Neural crest cell (in vitro differentiated cells): Measurements from ENCODE around the gene DNLZ. TPM values are rescaled to one million over a fixed set of nuclear protein-coding genes. Genes with fewer than 3 reads are reported as not detected.

Experiments used
- DNase-seq: peaks from one replicate; pipeline ENCODE4 v3.0.0; 2021; ENCODE audit warnings: low read depth, mixed read lengths, low spot score
- H3K27ac Mint-ChIP-seq: one replicate; pipeline ENCODE4 v1.8.0; 2021; ENCODE audit warnings: mild to moderate bottlenecking, mixed read lengths; ENCODE audit not compliant: unreplicated experiment
- H3K27me3 Mint-ChIP-seq: 2 replicates; pipeline ENCODE4 v1.8.0; 2021; ENCODE audit warnings: low read depth, mild to moderate bottlenecking, mixed read lengths
- H3K36me3 Mint-ChIP-seq: 2 replicates; pipeline ENCODE4 v1.8.0; 2021; ENCODE audit warnings: low read depth, mild to moderate bottlenecking, mixed read lengths
- H3K4me1 Mint-ChIP-seq: 2 replicates; pipeline ENCODE4 v1.8.0; 2021; ENCODE audit warnings: mixed read lengths
- H3K4me3 Mint-ChIP-seq: one replicate; pipeline ENCODE4 v1.8.0; 2021; ENCODE audit warnings: mild to moderate bottlenecking, mixed read lengths
- H3K9me3 Mint-ChIP-seq: 2 replicates; pipeline ENCODE4 v1.8.0; 2021; ENCODE audit warnings: mixed read lengths
- long read RNA-seq: library from polyadenylated mRNA; unstranded; transcript quantifications from one replicate; pipeline ENCODE4 v2.0.0, GENCODE V29; 2020
- total RNA-seq: library from RNA; stranded (reverse); gene quantifications from 2 replicates; pipeline ENCODE4 v1.2.1, GENCODE V29; 2021
- TF ChIP-seq, protein P1 (sequence below): fragments of 200-600 bp; sonication (generic); conservative IDR thresholded peaks from 2 replicates; pipeline ENCODE4 v1.5.0; 2021; ENCODE audit warnings: antibody characterized with exemption, mild to moderate bottlenecking

The DNLZ gene
- total RNA-seq = 21.3 and 21.7 TPM in 2 replicates
- long read RNA-seq = 0 reads

DNA sequence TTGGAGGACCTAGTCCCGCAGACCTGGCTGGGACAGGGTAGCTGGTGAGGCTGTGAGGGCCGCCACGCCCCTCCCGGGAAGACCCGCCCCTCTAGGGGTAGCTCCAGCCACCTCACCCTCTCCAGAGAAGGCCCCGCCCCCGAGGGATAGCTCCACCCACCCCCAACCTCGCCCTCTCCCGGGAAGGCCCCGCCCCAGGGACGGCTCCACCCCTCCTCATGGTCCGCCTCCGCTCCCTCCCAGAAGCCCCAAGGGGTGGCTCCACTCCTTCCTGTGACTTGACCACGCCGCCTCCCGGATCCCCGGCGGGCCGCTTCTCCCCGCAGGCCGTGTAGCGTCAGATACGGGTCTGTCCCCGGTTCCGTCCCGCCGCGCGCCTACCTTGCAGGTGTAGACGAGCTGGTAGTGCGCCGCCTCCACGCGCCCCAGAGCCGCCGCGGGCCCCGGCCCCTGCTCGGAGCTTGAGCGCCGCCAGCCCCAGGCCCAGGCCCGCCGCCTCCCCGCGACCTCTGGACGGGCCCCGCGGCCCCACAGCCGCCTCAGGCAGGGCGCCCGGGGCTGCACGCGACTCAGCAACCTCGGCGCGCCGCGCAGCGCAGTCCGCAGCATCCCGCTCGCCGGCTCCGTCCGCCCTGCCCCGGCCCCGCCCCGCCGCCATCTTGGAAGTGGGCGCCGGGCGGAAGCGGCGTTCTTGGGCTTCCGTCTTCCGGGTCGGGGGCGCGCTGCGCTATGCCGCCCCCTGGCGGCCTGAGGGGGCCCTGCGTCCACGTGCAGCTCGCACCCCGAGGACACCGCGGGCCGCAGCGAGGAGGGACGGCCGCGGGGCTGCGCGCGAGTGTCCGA, at the start of gene DNLZ:
DNLZ (minus strand) TSS at position 639 of the 843 bp plus-strand sequence; CDS start at position 609, 30 bp downstream.
- Mint-ChIP-seq H3K4me1 (peaks cover 5% of the 10 kb centered on the region), H3K27ac (peak within 1 kb of the TSS; percentile 78), H3K9me3 (no peaks in the 10 kb centered on the region), H3K27me3 (peaks cover 6% of the 10 kb centered on the region), H3K4me3 (peak within 1 kb of the TSS; percentile 91), H3K36me3 (no peaks in the 10 kb centered on the region)
- TF ChIP-seq, protein P1, sequence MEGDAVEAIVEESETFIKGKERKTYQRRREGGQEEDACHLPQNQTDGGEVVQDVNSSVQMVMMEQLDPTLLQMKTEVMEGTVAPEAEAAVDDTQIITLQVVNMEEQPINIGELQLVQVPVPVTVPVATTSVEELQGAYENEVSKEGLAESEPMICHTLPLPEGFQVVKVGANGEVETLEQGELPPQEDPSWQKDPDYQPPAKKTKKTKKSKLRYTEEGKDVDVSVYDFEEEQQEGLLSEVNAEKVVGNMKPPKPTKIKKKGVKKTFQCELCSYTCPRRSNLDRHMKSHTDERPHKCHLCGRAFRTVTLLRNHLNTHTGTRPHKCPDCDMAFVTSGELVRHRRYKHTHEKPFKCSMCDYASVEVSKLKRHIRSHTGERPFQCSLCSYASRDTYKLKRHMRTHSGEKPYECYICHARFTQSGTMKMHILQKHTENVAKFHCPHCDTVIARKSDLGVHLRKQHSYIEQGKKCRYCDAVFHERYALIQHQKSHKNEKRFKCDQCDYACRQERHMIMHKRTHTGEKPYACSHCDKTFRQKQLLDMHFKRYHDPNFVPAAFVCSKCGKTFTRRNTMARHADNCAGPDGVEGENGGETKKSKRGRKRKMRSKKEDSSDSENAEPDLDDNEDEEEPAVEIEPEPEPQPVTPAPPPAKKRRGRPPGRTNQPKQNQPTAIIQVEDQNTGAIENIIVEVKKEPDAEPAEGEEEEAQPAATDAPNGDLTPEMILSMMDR = peak; percentile 98
- DNase-seq = peak; percentile 95

GRCh38 chr9:136412962-136413361, 49.4 kb upstream of the DNLZ start:
- no peak for DNase-seq
- no peaks in the 10 kb centered on the region for H3K27me3 Mint-ChIP-seq
- TF ChIP-seq, protein P1 = no peak
- H3K4me3 Mint-ChIP-seq = peak overlapping the region; percentile 68
- H3K36me3 Mint-ChIP-seq = peaks cover 3% of the 10 kb centered on the region
- no peak overlapping the region for H3K27ac Mint-ChIP-seq
- no peaks in the 10 kb centered on the region for H3K9me3 Mint-ChIP-seq
- H3K4me1 Mint-ChIP-seq = peaks cover 28% of the 10 kb centered on the region

DNA sequence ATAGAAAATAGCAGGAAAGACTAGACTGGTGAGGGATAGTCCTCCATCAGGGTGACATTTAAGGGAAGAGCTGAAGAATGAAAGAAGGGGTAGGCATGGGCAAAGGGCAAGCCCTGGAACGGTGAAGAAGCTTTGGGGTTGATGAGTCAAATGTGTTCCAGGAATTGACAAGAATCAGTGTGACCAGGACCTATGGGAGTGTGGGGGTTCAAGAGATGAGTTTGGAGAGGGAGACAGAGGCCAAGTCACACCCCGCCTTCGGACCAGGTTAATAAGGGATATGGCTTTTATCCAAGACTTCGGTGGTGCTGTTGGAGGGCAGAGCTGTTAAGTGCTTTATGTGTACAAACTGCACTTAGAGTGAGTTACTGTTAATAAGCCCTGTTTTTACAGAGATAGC, 47.8 kb upstream of the DNLZ start:
- H3K4me3 Mint-ChIP-seq = peak overlapping the region; percentile 94
- H3K27ac Mint-ChIP-seq = peak overlapping the region; percentile 84
- DNase-seq = no peak
- TF ChIP-seq, protein P1 = no peak
- H3K9me3 Mint-ChIP-seq = no peaks in the 10 kb centered on the region
- H3K36me3 Mint-ChIP-seq = peaks cover 7% of the 10 kb centered on the region
- no peaks in the 10 kb centered on the region for H3K27me3 Mint-ChIP-seq
- peaks cover 32% of the 10 kb centered on the region for H3K4me1 Mint-ChIP-seq

GRCh38 chr9:136410500-136411287, 47.1 kb upstream of the DNLZ start, which contains the start of the genes ENTR1 and PMPCA:
ENTR1 (minus strand) TSS chr9:136410614; CDS start chr9:136410397, 217 bp downstream.
PMPCA (plus strand) TSS chr9:136410658; CDS start chr9:136410669, 11 bp downstream.
- TF ChIP-seq, protein P1 = no peak
- Mint-ChIP-seq H3K4me1 (peaks cover 32% of the 10 kb centered on the region), H3K4me3 (peak within 1 kb of the TSS; percentile 94), H3K27me3 (no peaks in the 10 kb centered on the region), H3K9me3 (no peaks in the 10 kb centered on the region), H3K36me3 (peaks cover 7% of the 10 kb centered on the region), H3K27ac (peak within 1 kb of the TSS; percentile 84)
- peak; percentile 89 for DNase-seq
